Measurements from ENCODE around the gene SCMH1.

GRCh38 chr1:40985161-40985560 is 256.9 kb downstream of the SCMH1 start:
- no peak for TF ChIP-seq REST (IDR thresholded peaks at IDR 0.05; ENCODE audit: low read depth)
- TF ChIP-seq TCF7L2 (IDR thresholded peaks at IDR 0.05; ENCODE audit: borderline replicate concordance, extremely low read depth, insufficient read depth, insufficient read length): no peak
- TF ChIP-seq POLR2A (IDR thresholded peaks at IDR 0.05; ENCODE audit: borderline replicate concordance, extremely low read depth, insufficient read depth, insufficient read length): no peak
- no peak for TF ChIP-seq ZNF274 (IDR thresholded peaks at IDR 0.05; ENCODE audit: low read depth, low read length)
- no peak for TF ChIP-seq JUND (IDR thresholded peaks at IDR 0.05)
- TF ChIP-seq CTCF (IDR thresholded peaks at IDR 0.05 in 2 of 3, conservative IDR thresholded peaks at IDR 0.05 in 1 of 3; ENCODE audit: borderline replicate concordance in 1 of 3, insufficient read depth in 1 of 3, low read depth in 2 of 3, low read length in 2 of 3): no peak
- TF ChIP-seq MAX (IDR thresholded peaks at IDR 0.05): no peak
- no peak for TF ChIP-seq POLR2AphosphoS5 (IDR thresholded peaks at IDR 0.05; ENCODE audit: low read depth, low read length)
- TF ChIP-seq EZH2 (IDR thresholded peaks at IDR 0.05): no peak
- TF ChIP-seq EZH2phosphoT487 (IDR thresholded peaks at IDR 0.05; ENCODE audit: borderline replicate concordance): no peak
- TF ChIP-seq SIN3A (IDR thresholded peaks at IDR 0.05; ENCODE audit: low read depth): no peak
- no peak for TF ChIP-seq ZBTB33 (IDR thresholded peaks at IDR 0.05; ENCODE audit: extremely low read depth, insufficient replicate concordance, low read length)
- no peak for TF ChIP-seq ELF1 (IDR thresholded peaks at IDR 0.05; ENCODE audit: borderline replicate concordance, low read depth)
- no peak for TF ChIP-seq ATF3 (IDR thresholded peaks at IDR 0.05)
